Smooth muscle cell of bladder (primary cell): Measurements from ENCODE around the gene NEURL4. TPM values are rescaled to one million over a fixed set of nuclear protein-coding genes. Genes with fewer than 3 reads are reported as not detected.

Experiments used
- total RNA-seq: library from RNA; depleted of rRNA; stranded (reverse); fragments of >200 nt; gene quantifications from 2 replicates; pipeline ENCODE4 v1.2.3, GENCODE V29; 2014

The NEURL4 gene
- 14.4 and 23.1 TPM in 2 replicates for total RNA-seq

DNA sequence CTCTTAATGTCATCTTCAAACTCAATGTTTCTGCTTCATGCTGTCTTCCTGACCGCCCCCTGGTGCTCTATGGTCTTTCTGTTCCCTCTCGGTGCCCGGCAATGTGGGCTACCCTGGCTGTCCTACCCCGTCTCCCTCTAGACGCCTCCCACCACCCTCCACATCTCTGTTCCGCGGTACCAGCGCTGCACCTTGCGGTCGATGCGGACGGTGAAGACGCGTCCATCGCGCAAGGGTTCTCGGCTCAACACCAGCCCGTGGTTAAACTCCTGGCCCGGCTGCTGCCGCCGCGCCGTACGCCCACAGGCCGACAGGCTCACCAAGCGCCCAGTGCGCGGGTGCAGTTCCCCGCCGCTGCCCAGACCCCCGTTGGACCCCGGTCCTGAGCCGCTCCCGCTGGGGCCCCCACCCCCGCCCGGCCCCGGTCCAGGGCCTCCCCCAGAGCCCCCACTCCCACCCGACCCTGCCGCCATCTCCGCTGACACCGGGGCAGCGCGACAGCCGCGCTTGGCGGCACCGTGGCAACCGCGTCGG lies at the start of gene NEURL4:
Gene NEURL4, minus strand, starts transcription at position 496 of the 534 bp plus-strand sequence. Its CDS starts 23 bp downstream, at position 473.

DNA sequence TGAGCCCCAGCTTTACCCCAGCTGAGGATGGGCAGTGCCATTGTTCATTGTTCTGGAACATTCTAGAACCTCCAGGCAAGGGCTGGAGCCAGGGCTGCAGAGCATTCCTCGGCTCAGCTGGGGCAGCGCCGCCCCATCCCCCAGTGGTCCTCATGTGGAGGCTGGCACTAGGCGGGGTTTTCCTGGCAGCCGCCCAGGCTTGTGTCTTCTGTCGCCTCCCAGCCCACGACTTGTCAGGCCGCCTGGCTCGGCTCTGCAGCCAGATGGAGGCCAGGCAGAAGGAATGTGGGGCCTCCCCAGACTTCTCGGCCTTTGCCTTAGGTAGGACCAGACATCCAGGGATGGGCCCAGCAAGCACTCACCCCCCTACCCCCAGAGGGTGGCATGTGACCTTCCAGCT lies 25.9 kb upstream of the NEURL4 start, which contains the start of gene TMEM95:
Gene TMEM95, plus strand, starts transcription at position 104 of the 400 bp plus-strand sequence. Its CDS starts 49 bp downstream, at position 153.

DNA sequence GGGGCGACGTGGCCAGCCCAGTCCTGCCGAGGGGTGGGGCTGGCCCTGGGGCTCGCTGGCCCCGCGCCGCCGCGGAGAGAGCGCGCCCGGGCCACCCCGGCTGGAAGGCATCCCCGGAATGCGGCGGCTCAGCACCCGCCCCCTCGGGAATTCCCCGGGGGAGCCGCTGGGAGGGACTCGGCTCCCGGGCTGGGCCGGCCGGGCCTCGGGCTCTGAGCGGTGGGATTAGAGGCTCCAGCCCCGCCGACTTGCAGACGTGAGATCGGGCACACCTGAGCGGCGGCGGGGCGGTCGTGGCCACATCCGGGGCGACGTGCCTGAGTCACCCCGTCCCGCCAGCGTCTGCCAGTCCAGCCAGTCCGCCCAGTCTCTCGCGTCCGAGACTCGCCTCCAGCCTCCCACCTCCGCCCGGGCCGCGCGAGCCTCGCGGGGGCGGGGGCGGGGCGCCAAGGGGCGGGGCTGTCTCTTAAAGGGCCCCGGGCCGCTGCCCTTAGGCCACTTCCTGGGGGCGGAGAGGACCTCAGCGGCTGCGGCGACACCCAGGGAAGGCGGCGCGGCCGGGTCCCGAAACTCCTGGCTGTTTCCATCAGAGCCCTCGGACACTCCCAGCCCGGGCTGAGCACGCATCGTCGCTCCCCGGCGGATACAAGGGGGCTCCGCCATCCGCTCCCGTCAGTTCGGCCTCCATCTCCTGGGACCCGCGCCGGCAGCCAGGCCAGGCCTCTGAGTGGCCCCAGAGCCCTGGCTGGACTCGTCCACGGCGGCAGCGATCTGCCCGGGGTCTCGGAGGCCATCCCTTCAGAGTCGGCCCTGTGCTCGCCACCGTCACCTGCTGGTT lies 22.7 kb upstream of the NEURL4 start, which contains the start of gene KCTD11:
Gene KCTD11, plus strand, starts transcription at position 498 of the 838 bp plus-strand sequence.

DNA sequence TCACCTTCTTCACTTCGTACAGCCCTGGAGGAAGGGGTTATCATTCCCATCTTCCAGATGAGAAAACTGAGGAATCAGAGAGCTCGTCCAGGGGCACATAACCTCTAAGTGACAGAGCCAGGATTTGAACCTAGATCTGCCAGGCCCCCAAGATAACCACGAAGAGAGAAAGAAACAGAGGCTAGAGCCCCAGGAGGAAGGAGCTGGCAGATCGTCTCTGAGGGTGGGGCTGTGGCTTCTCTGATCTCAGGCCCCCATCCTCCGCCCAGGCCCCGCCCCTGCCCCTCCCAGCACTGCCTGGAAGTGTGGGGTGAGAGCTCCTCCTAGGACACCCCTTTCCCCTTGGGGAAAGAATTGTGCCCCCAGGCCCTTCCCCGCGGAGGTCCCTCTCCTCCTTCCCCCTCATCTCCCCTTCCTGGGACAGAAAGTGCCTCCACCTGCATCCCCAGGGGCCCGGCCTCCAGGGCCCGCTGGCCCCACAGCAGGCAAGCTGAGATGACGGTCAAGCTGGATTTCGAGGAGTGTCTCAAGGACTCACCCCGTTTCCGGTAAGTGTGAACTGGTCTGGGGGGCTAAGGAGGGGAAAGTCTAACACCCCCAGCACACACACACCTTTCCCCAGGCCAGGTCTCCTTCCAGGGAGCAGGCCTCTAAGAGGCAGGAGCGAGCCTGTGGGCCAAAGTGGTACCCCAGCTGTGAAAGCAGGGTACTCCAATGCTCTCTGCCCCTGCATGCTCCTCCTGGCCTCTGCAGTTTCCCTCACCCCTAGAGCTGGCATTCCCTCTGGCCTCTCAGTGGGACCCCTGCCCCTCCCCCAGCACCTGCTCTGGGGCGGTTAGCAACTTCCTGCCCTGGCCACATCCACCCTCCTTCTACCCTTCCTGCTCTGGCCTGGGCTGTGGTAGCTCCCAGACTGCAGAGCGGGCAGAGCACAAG lies 7.4 kb upstream of the NEURL4 start, which contains the start of gene ACAP1:
Gene ACAP1, plus strand, starts transcription at position 290 of the 936 bp plus-strand sequence. Its CDS starts 206 bp downstream, at position 496.

DNA sequence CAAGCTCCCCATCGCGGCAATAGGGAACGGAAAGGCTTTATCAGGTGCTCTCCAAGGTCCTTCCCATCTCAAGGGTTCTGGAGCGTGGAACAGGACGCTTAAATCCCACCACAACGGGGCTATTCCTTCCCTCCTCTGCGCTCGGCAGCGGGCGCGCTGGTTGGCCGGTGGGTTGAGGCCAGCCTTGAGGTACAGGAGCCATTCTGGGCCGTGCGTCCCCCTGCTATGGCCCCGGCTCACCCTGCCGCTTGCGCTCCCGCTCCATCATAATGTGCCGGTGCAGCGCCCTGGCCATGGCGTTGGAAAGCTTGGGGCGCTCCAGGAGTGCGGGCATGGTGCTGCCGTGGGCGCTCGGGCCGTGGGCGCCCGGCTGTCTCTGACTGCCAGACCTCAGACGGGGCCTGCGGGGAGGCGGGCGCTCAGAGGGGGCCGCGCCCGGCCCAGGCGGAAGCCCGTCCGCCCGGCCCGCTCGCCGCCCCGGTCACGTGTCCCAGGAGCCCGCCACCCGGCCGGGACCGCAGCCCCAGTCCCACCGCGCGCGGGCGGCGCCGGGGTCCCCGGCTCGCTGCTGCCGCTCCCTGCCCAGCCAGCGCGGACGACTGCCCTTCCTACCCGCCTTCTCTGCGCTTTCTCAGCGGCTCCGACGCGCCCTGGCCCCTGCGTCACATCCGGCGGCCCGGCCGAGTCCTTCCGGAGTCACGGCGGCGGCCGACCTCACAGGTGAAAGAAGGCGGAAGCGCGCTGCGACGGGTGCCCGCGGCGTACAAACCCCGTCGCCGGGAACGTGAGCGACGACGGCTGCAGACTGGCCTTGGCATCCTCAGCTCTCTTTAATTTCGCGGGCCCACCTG lies 14.2 kb downstream of the NEURL4 start, which contains the start of gene GPS2:
Gene GPS2, minus strand, starts transcription at position 642 of the 851 bp plus-strand sequence. Its CDS starts 308 bp downstream, at position 334.

DNA sequence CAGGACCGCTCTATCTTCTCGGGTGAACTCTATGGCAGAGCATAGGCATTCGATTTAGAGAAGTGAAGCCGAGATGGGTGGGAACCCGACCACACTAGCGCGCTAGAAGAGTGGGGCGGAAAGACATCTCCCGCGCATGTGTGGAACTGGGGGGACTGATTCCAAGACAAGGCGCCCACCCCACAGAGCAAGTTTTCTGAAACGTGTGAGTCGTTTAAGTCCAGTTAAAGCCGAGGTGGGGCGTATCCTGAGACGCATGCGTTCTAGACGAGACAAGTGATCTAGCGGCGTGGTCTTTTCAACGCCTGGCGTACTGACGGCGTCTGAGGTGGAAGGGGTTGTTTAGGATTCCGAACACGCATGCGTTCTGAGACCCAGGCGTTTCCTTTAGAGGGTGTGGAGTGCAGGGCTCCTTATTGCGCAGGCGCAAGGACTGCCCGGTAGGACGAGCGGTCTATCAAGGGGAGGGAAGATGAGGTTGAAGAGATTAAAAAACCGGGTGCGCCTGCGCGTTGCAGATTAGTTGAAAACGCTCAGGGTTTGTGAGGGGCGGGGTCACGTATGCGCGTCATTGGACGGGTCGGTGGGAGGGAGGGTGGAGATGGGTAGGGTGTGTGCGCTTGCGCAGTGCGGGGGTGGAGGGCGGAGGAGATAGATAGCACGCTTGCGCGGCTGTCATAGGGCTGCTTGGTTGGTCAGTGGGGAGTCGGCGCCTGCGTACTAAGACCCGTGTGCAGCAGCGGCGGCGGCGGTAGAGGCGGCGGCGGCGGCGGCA lies 22.0 kb downstream of the NEURL4 start, which contains the start of gene EIF5A:
Gene EIF5A, plus strand, starts transcription at position 718 of the 775 bp plus-strand sequence. CDS start 2,008 bp downstream, outside the sequence.

DNA sequence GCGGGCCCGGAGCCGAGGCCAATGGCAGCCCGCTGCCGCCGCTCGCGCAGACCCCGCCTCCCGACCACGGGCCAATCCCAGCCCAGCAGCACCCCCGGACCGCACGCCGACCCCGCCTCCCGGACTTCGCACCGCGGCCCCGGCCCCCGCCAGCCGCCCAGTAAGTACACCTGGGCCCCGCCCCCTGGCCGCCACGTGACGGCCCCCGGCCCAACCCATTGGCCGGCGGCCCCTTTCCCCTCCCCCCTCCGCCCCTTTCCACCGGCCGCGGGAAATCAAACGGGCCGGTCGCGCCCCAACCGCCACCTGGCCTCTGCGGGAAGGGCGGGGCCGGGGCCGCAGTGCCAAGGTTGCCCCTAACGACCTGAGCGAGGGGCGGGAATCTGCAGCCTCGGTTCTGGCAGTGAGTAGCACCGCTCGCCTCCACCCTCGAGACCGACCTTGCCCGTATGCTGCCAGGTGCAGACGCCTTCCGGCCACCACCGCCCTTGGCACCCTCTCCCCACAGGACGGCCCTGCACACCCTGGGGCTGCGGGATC lies 34.5 kb downstream of the NEURL4 start, which contains the start of gene YBX2:
Gene YBX2, minus strand, starts transcription at position 26 of the 540 bp plus-strand sequence. CDS start 139 bp downstream, outside the sequence.

DNA sequence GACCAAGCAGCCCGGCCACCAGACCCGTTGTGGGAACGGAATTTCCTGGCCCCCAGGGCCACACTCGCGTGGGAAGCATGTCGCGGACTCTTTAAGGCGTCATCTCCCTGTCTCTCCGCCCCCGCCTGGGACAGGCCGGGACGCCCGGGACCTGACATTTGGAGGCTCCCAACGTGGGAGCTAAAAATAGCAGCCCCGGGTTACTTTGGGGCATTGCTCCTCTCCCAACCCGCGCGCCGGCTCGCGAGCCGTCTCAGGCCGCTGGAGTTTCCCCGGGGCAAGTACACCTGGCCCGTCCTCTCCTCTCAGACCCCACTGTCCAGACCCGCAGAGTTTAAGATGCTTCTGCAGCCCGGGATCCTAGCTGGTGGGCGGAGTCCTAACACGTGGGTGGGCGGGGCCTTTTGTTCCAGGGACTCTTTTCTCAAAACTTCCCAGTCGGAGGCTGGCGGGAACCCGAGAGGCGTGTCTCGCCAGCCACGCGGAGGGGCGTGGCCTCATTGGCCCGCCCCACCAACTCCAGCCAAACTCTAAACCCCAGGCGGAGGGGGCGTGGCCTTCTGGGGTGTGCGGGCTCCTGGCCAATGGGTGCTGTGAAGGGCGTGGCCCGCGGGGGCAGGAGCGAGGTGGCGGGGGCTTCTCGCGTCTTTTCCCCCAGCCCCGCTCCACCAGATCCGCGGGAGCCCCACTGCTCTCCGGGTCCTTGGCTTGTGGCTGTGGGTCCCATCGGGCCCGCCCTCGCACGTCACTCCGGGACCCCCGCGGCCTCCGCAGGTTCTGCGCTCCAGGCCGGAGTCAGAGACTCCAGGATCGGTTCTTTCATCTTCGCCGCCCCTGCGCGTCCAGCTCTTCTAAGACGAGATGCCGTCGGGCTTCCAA lies 47.8 kb downstream of the NEURL4 start, which contains the start of gene SLC2A4:
Gene SLC2A4, plus strand, starts transcription at position 645 of the 879 bp plus-strand sequence. Its CDS starts 217 bp downstream, at position 862.

Other genes with a start within 250 kb of the NEURL4 start
- gene CLEC10A, start 249.1 kb downstream of the NEURL4 start, total RNA-seq, result not detected in 2 replicates
- not detected in 2 replicates for gene ASGR2, start 214.5 kb downstream of the NEURL4 start, total RNA-seq
- 0.28 and 0.37 TPM in 2 replicates for gene ASGR1, start 150.0 kb downstream of the NEURL4 start, total RNA-seq
- gene DLG4, start 109.5 kb downstream of the NEURL4 start, total RNA-seq, result 9.0 and 18.4 TPM in 2 replicates
- gene ACADVL, start 109.4 kb downstream of the NEURL4 start, total RNA-seq, result 227 and 290 TPM in 2 replicates
- 78.2 and 87.1 TPM in 2 replicates for gene DVL2, start 94.8 kb downstream of the NEURL4 start, total RNA-seq
- 38.3 and 47.5 TPM in 2 replicates for gene PHF23, start 89.9 kb downstream of the NEURL4 start, total RNA-seq
- gene GABARAP, start 86.9 kb downstream of the NEURL4 start, total RNA-seq, result 168 and 193 TPM in 2 replicates
- gene CTDNEP1, start 77.6 kb downstream of the NEURL4 start, total RNA-seq, result 15.2 and 17.6 TPM in 2 replicates
- 26.5 and 27.7 TPM in 2 replicates for gene ELP5, start 77.1 kb downstream of the NEURL4 start, total RNA-seq
- 1.3 and 1.6 TPM in 2 replicates for gene CLDN7, start 66.9 kb downstream of the NEURL4 start, total RNA-seq
- 0.28 TPM in 2 replicates for gene SLC2A4, start 47.6 kb downstream of the NEURL4 start, total RNA-seq
- gene YBX2, start 34.7 kb downstream of the NEURL4 start, total RNA-seq, result 0.09 TPM in 1 of 2 replicates, not detected in the other
- gene EIF5A, start 21.7 kb downstream of the NEURL4 start, total RNA-seq, result 397 and 405 TPM in 2 replicates
- 26.2 and 32.5 TPM in 2 replicates for gene GPS2, start 14.0 kb downstream of the NEURL4 start, total RNA-seq
- 2.1 and 3.3 TPM in 2 replicates for gene ACAP1, start 7.2 kb upstream of the NEURL4 start, total RNA-seq
- gene KCTD11, start 22.8 kb upstream of the NEURL4 start, total RNA-seq, result 6.8 and 16.4 TPM in 2 replicates
- gene TMEM95, start 25.8 kb upstream of the NEURL4 start, total RNA-seq, result not detected in 2 replicates
- gene TNK1, start 51.8 kb upstream of the NEURL4 start, total RNA-seq, result 0.37 and 0.57 TPM in 2 replicates
- gene PLSCR3, start 65.2 kb upstream of the NEURL4 start, total RNA-seq, result 13.9 and 14.4 TPM in 2 replicates
- 105 and 158 TPM in 2 replicates for gene TMEM256, start 74.8 kb upstream of the NEURL4 start, total RNA-seq
- gene NLGN2, start 78.5 kb upstream of the NEURL4 start, total RNA-seq, result 4.1 and 6.3 TPM in 2 replicates
- gene SPEM1, start 91.0 kb upstream of the NEURL4 start, total RNA-seq, result not detected in 2 replicates
- gene SPEM2, start 96.3 kb upstream of the NEURL4 start, total RNA-seq, result not detected in 2 replicates
- not detected in 2 replicates for gene SPEM3, start 99.5 kb upstream of the NEURL4 start, total RNA-seq
- 0.71 and 0.74 TPM in 2 replicates for gene TMEM102, start 106.1 kb upstream of the NEURL4 start, total RNA-seq
- gene FGF11, start 110.2 kb upstream of the NEURL4 start, total RNA-seq, result 0.71 and 3.4 TPM in 2 replicates
- 5.9 and 7.3 TPM in 2 replicates for gene CHRNB1, start 115.7 kb upstream of the NEURL4 start, total RNA-seq
- gene ZBTB4, start 150.3 kb upstream of the NEURL4 start, total RNA-seq, result 14.8 and 19.0 TPM in 2 replicates
- gene SLC35G6, start 152.1 kb upstream of the NEURL4 start, total RNA-seq, result not detected in 2 replicates
- gene POLR2A, start 155.0 kb upstream of the NEURL4 start, total RNA-seq, result 65.1 and 79.0 TPM in 2 replicates
- 2.1 and 4.4 TPM in 2 replicates for gene TNFSF12, start 219.7 kb upstream of the NEURL4 start, total RNA-seq
- 0.71 and 0.74 TPM in 2 replicates for gene TNFSF13, start 229.4 kb upstream of the NEURL4 start, total RNA-seq
- gene SENP3, start 232.6 kb upstream of the NEURL4 start, total RNA-seq, result 61.0 and 67.3 TPM in 2 replicates